ENCODE data around the gene GMDS.
"Not testable (repeated sequence)": the region's sequence is repeated elsewhere in the genome, so short reads cannot be mapped to it uniquely, and the experiment has no call there.

The GMDS gene

GRCh38 chr6:1697688-1698351 lies 547.6 kb downstream of the GMDS start:
- no peak overlapping the region for H3K4me3 ChIP-seq (ENCODE audit: low read depth, low read length)
- H3K4me1 ChIP-seq: peaks cover 16% of the 10 kb centered on the region

DNA sequence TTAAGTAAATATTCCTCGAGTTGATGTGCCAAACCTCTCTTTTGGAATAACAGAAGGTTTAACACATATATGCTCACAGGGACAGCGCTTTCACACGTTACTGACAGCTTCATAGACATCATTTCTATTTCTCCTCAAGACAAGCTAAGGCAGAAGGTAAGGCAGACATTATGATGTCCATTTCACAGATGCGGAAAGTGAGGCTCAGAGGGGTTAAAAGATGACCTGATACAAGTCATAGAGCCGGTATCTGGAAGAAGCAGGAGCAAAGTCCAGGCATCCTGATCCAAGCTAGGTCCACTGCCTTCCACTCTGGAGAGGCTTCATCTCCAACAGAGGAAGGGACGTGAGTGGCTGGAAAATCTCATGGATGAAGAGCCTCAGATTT lies 548.9 kb downstream of the GMDS start:
- Histone ChIP-seq H3K36me3 (no peaks in the 10 kb centered on the region), H3K4me3 (ENCODE audit: low read depth, low read length) (no peak overlapping the region), H3K4me1 (peaks cover 16% of the 10 kb centered on the region), H3K9me3 (no peaks in the 10 kb centered on the region), H3K27me3 (no peaks in the 10 kb centered on the region)
- DNase-seq: no peak
- TF ChIP-seq, protein P1, sequence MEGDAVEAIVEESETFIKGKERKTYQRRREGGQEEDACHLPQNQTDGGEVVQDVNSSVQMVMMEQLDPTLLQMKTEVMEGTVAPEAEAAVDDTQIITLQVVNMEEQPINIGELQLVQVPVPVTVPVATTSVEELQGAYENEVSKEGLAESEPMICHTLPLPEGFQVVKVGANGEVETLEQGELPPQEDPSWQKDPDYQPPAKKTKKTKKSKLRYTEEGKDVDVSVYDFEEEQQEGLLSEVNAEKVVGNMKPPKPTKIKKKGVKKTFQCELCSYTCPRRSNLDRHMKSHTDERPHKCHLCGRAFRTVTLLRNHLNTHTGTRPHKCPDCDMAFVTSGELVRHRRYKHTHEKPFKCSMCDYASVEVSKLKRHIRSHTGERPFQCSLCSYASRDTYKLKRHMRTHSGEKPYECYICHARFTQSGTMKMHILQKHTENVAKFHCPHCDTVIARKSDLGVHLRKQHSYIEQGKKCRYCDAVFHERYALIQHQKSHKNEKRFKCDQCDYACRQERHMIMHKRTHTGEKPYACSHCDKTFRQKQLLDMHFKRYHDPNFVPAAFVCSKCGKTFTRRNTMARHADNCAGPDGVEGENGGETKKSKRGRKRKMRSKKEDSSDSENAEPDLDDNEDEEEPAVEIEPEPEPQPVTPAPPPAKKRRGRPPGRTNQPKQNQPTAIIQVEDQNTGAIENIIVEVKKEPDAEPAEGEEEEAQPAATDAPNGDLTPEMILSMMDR (IDR thresholded peaks at IDR 0.05; ENCODE audit: low read depth, low read length): no peak

More at GRCh38 chr6:1697688-1698351, 547.6 kb downstream of the GMDS start:
- DNase-seq: no peak
- Histone ChIP-seq H3K9me3 (no peaks in the 10 kb centered on the region), H3K27me3 (no peaks in the 10 kb centered on the region), H3K36me3 (no peaks in the 10 kb centered on the region)
- TF ChIP-seq, protein P1 (IDR thresholded peaks at IDR 0.05; ENCODE audit: low read depth, low read length): no peak

GRCh38 chr6:1695546-1696462 lies 549.6 kb downstream of the GMDS start:
- TF ChIP-seq, protein P1 (IDR thresholded peaks at IDR 0.05; ENCODE audit: low read depth, low read length): no peak
- H3K4me1 ChIP-seq: peaks cover 15% of the 10 kb centered on the region
- DNase-seq: no peak
- H3K4me3 ChIP-seq (ENCODE audit: low read depth, low read length): no peak overlapping the region
- no peaks in the 10 kb centered on the region for H3K27me3 ChIP-seq
- H3K9me3 ChIP-seq: no peaks in the 10 kb centered on the region
- H3K36me3 ChIP-seq: no peaks in the 10 kb centered on the region

GRCh38 chr6:1691828-1692227 lies 553.6 kb downstream of the GMDS start:
- H3K4me3 ChIP-seq (ENCODE audit: low read depth, low read length); H3K27me3 ChIP-seq; H3K4me1 ChIP-seq; H3K36me3 ChIP-seq; H3K9me3 ChIP-seq; DNase-seq: not testable (repeated sequence)

DNA sequence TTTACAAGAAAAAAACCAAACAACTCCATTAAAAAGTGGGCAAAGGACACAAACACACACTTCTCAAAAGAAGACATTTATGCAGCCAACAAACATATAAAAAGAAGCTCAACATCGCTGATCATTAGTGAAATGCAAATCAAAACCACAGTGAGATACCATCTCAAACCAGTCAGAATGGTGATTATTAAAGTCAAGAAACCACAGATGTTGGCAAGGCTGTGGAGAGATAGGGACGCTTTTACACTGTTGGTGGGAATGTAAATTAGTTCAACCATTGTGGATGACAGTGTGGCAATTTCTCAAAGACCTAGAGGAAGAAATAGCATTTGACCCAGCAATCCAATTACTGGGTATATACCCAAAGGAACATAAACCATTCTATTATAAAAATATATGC lies 554.7 kb downstream of the GMDS start:
- H3K4me3 ChIP-seq (ENCODE audit: low read depth, low read length); H3K9me3 ChIP-seq; H3K27me3 ChIP-seq; DNase-seq; H3K36me3 ChIP-seq: not testable (repeated sequence)
- H3K4me1 ChIP-seq: peaks cover 12% of the 10 kb centered on the region; the same call in 1 of the 2 replicates

DNA sequence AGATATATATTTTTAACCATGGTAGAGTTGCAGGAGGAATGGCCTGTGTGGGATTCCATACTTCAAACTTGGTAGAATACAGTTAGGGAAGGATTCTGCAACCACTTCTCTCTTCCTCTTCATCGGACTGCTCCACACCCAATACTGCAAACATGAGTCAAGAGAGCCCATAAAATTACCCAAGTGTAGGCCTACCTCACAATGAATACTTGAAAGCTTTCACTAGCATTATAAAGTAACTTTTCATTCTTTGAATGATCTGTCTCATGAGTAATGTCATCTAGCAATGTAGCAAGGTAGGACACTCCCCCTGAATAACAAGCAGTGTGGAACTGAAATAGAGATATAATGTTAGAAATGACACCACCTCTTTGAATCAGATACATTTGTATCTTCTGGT lies 556.3 kb downstream of the GMDS start:
- no peak for DNase-seq

More for the DNA sequence above, 556.3 kb downstream of the GMDS start:
- H3K27me3 ChIP-seq: no peaks in the 10 kb centered on the region
- H3K4me3 ChIP-seq (ENCODE audit: low read depth, low read length): no peak overlapping the region
- H3K36me3 ChIP-seq: no peaks in the 10 kb centered on the region
- H3K4me1 ChIP-seq: peaks cover 6% of the 10 kb centered on the region; the same call in 1 of the 2 replicates
- TF ChIP-seq, protein P1 (IDR thresholded peaks at IDR 0.05; ENCODE audit: low read depth, low read length): no peak
- H3K9me3 ChIP-seq: no peaks in the 10 kb centered on the region
